GM18526 (cell line): ENCODE data around the gene TFG.

Experiments used
- POLR2A ChIP-seq: IDR thresholded peaks from 3 replicates; pipeline ENCODE4 v1.6.1; 2011; ENCODE audit not compliant: insufficient read length; ENCODE audit errors: extremely low read depth

TFG gene

GRCh38 chr3:100765437-100765975, 56.2 kb downstream of the TFG start:
- TF ChIP-seq POLR2A: no peak

GRCh38 chr3:100766069-100766468, 56.8 kb downstream of the TFG start:
- TF ChIP-seq POLR2A: no peak

GRCh38 chr3:100769693-100770092, 60.4 kb downstream of the TFG start:
- no peak for TF ChIP-seq POLR2A

GRCh38 chr3:100775226-100775625, 65.9 kb downstream of the TFG start:
- no peak for TF ChIP-seq POLR2A

- no peak for TF ChIP-seq POLR2A
Measured at GRCh38 chr3:100775669-100776068, 66.4 kb downstream of the TFG start.

GRCh38 chr3:100776097-100776729, 66.9 kb downstream of the TFG start:
- TF ChIP-seq POLR2A: no peak

GRCh38 chr3:100776746-100777145, 67.5 kb downstream of the TFG start:
- no peak for TF ChIP-seq POLR2A

- no peak for TF ChIP-seq POLR2A
Measured at GRCh38 chr3:100777271-100777670, 68.0 kb downstream of the TFG start.

GRCh38 chr3:100779480-100779879, 70.2 kb downstream of the TFG start:
- TF ChIP-seq POLR2A: no peak

- TF ChIP-seq POLR2A: no peak
Measured at GRCh38 chr3:100780071-100780622, 70.9 kb downstream of the TFG start.

GRCh38 chr3:100781301-100781700, 72.0 kb downstream of the TFG start:
- no peak for TF ChIP-seq POLR2A

GRCh38 chr3:100782348-100782747, 73.1 kb downstream of the TFG start:
- no peak for TF ChIP-seq POLR2A

- TF ChIP-seq POLR2A: no peak
Measured at GRCh38 chr3:100782906-100783305, 73.6 kb downstream of the TFG start.

- no peak for TF ChIP-seq POLR2A
Measured at GRCh38 chr3:100783619-100784018, 74.3 kb downstream of the TFG start.

- TF ChIP-seq POLR2A: no peak
Measured at GRCh38 chr3:100789579-100789978, 80.3 kb downstream of the TFG start.

GRCh38 chr3:100796556-100796955, 87.3 kb downstream of the TFG start:
- no peak for TF ChIP-seq POLR2A

GRCh38 chr3:100798012-100798411, 88.7 kb downstream of the TFG start:
- no peak for TF ChIP-seq POLR2A
